Endothelial cell (in vitro differentiated cells): ENCODE measurements around the gene TEDC1. TPM values are rescaled to one million over a fixed set of nuclear protein-coding genes. Genes with fewer than 3 reads are reported as not detected.

Source experiments
- DNase-seq: peaks from one replicate; pipeline ENCODE4 v3.0.0; 2021; ENCODE audit warnings: low spot score
- H3K27ac Mint-ChIP-seq: one replicate; pipeline ENCODE4 v1.8.0; 2021; ENCODE audit warnings: mixed read lengths, inconsistent platforms; ENCODE audit not compliant: unreplicated experiment
- H3K27me3 Mint-ChIP-seq: one replicate; pipeline ENCODE4 v1.8.0; 2021; ENCODE audit warnings: mild to moderate bottlenecking, moderate library complexity, mixed read lengths, inconsistent platforms; ENCODE audit not compliant: unreplicated experiment
- H3K36me3 Mint-ChIP-seq: one replicate; pipeline ENCODE4 v1.8.0; 2021; ENCODE audit warnings: mild to moderate bottlenecking, low read depth, mixed read lengths, inconsistent platforms; ENCODE audit not compliant: unreplicated experiment
- H3K4me1 Mint-ChIP-seq: one replicate; pipeline ENCODE4 v1.8.0; 2021; ENCODE audit warnings: mild to moderate bottlenecking, mixed read lengths, inconsistent platforms; ENCODE audit not compliant: unreplicated experiment
- H3K4me3 Mint-ChIP-seq: one replicate; pipeline ENCODE4 v1.8.0; 2021; ENCODE audit warnings: mild to moderate bottlenecking, mixed read lengths, inconsistent platforms; ENCODE audit not compliant: unreplicated experiment
- H3K9me3 Mint-ChIP-seq: one replicate; pipeline ENCODE4 v1.8.0; 2021; ENCODE audit warnings: mixed read lengths, inconsistent platforms; ENCODE audit not compliant: unreplicated experiment
- total RNA-seq: library from RNA; stranded (reverse); fragmentation: NEBNext Ultra II Directional; extraction: Animal tissue kit (Norgen Biotek cat#: 25700); gene quantifications from one replicate; pipeline ENCODE4 v1.2.1, GENCODE V29; 2021; ENCODE audit not compliant: unreplicated experiment
- TF ChIP-seq, protein P1 (sequence below): fragments of 200-600 bp; sonication (generic); IDR thresholded peaks from one replicate; pipeline ENCODE4 v1.5.0; 2021; ENCODE audit warnings: antibody characterized with exemption; ENCODE audit not compliant: unreplicated experiment

The TEDC1 gene
- total RNA-seq, 1 donor from 2014 or later = 11.5 TPM

DNA sequence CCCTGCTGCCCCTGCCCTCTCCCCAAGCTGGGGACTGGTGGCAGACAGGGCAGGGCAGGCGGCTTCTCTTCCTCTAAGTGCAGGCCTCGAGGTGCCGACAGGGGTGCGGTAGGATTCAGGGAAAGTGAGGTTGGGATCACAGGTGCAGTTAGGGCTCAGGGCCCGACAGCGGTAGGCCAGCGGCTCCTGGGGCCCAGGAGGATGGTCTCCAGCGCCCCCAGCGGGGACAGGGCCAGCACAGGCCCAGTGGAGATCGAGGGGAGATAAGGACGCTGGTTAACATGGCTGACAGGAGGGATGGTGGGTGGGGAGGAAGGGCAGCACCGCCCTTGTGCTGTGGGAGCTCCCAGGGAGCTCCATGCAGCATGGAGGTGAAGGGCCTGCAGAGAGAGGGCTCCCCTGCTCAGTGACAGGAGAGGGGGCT lies 5.3 kb upstream of the TEDC1 start:
- peaks cover 12% of the 10 kb centered on the region for H3K4me1 Mint-ChIP-seq
- H3K27ac Mint-ChIP-seq = no peak overlapping the region
- H3K4me3 Mint-ChIP-seq = no peak overlapping the region
- peak; percentile 77 for DNase-seq
- peaks cover 4% of the 10 kb centered on the region for H3K36me3 Mint-ChIP-seq
- TF ChIP-seq, protein P1, sequence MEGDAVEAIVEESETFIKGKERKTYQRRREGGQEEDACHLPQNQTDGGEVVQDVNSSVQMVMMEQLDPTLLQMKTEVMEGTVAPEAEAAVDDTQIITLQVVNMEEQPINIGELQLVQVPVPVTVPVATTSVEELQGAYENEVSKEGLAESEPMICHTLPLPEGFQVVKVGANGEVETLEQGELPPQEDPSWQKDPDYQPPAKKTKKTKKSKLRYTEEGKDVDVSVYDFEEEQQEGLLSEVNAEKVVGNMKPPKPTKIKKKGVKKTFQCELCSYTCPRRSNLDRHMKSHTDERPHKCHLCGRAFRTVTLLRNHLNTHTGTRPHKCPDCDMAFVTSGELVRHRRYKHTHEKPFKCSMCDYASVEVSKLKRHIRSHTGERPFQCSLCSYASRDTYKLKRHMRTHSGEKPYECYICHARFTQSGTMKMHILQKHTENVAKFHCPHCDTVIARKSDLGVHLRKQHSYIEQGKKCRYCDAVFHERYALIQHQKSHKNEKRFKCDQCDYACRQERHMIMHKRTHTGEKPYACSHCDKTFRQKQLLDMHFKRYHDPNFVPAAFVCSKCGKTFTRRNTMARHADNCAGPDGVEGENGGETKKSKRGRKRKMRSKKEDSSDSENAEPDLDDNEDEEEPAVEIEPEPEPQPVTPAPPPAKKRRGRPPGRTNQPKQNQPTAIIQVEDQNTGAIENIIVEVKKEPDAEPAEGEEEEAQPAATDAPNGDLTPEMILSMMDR = no peak
- H3K9me3 Mint-ChIP-seq = no peaks in the 10 kb centered on the region
- H3K27me3 Mint-ChIP-seq = peaks cover 30% of the 10 kb centered on the region

DNA sequence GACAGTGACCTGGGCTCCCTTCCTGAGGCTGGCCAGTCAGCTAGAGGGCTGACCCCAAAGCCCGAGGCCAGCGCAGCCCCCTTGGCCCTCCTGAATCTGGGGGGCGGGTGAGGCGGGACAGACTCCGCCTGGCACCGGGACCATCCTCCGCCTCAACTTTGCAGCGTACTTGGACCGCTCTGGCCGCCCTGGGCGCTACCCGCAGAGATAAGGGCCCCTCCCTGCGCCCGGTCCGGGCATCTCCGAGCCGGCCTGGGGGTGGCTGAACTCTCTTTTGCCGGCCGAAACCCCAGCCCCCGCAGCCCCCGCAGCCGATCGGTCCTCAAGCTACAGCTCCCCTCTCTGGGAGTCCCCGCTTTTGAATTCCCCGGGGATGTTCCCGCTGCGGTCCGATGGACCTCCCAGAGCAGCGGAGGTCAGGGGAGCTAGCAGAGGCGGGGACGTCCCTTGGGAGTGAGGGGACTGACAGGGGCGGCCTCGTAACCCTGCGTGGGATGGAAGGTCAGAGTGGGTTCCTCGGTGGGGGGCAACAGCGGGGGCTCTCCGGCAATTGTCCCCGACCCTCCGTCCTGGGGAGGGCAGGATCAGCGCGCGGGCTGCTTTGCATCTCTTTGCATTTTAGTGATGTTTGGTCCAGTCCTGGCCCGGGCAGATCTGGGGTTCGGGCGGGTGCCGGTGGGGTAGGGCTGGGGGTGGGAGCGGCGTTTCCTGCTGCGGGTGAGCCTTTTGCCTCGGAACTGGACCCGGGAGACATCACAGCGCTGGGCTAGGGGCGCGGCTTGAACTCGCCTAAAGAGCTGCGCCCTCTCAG lies 4.7 kb upstream of the TEDC1 start, which contains the start of gene CRIP1:
TSS of gene CRIP1 (plus strand) at position 724 of the 811 bp plus-strand sequence. CDS start 374 bp downstream, outside the sequence.
- Mint-ChIP-seq H3K9me3 (no peaks in the 10 kb centered on the region), H3K27ac (no peak within 1 kb of the TSS), H3K27me3 (peaks cover 31% of the 10 kb centered on the region), H3K4me3 (no peak within 1 kb of the TSS), H3K36me3 (peaks cover 4% of the 10 kb centered on the region), H3K4me1 (peaks cover 15% of the 10 kb centered on the region)
- no peak for DNase-seq
- TF ChIP-seq, protein P1 = no peak

DNA sequence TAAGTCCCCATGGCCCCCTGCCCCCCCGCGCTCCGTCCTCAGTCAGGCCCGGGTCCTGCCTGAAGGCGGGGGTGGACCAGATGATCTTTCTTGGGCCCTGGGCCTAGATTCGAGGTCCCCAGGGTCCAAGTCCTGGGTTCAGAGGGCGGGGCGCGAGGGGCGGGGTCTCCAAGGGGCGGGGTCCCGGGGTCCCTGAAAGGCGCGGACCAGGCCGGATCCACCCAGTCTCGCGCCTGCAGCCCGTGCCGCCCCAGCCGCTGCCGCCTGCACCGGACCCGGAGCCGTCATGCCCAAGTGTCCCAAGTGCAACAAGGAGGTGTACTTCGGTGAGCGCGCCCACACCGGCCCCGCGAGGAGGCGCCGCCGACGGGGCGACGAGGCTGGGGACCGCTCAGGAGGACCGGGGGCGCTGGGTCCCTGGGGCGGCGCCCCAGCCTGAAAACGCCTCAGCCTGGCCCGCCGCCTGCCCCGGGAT lies 4.0 kb upstream of the TEDC1 start:
- Mint-ChIP-seq H3K27ac (no peak overlapping the region), H3K27me3 (peaks cover 30% of the 10 kb centered on the region), H3K36me3 (peaks cover 4% of the 10 kb centered on the region), H3K9me3 (no peaks in the 10 kb centered on the region), H3K4me1 (peaks cover 12% of the 10 kb centered on the region), H3K4me3 (no peak overlapping the region)
- DNase-seq = no peak
- TF ChIP-seq, protein P1 = no peak

DNA sequence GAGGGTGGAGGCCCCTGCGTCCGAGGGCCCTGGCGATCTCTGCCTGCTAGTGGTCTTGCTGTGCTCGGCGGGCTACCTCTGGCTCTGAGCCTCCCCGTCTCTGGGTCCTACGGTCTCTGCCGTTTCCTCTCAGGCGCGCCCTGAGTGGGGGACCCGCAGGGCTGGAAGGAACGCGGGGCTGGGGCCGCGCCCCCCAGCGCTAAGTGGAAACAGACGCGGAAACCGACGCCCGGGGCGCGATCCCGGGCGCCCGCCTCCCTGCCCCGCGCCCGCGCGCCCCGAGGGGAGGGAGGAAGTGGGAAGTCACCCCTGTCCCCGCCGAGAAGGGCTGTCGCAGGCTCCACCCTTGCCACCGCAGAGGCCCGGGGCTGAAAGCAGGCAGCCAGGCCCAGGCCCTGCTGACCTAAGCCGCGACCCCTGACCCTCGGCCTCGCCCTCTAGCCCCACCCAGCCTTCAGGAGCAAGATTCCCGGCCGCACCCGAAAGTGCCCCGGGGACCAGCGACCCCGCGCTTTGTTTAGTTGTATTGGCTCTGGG lies 3.5 kb upstream of the TEDC1 start:
- no peak for DNase-seq
- H3K27ac Mint-ChIP-seq = no peak overlapping the region
- H3K4me3 Mint-ChIP-seq = no peak overlapping the region
- peaks cover 7% of the 10 kb centered on the region for H3K4me1 Mint-ChIP-seq
- no peaks in the 10 kb centered on the region for H3K9me3 Mint-ChIP-seq
- peaks cover 28% of the 10 kb centered on the region for H3K27me3 Mint-ChIP-seq
- TF ChIP-seq, protein P1 = no peak
- H3K36me3 Mint-ChIP-seq = peaks cover 4% of the 10 kb centered on the region
